Central memory CD4-positive, alpha-beta T cell (primary cell): ENCODE data around the gene TCF3.
A peak's percentile ranks its signal among the peaks of the same experiment; 100 is the strongest.

Experiments
- DNase-seq: peaks from one replicate; pipeline ENCODE4 v3.0.0; 2022

Gene TCF3

DNA sequence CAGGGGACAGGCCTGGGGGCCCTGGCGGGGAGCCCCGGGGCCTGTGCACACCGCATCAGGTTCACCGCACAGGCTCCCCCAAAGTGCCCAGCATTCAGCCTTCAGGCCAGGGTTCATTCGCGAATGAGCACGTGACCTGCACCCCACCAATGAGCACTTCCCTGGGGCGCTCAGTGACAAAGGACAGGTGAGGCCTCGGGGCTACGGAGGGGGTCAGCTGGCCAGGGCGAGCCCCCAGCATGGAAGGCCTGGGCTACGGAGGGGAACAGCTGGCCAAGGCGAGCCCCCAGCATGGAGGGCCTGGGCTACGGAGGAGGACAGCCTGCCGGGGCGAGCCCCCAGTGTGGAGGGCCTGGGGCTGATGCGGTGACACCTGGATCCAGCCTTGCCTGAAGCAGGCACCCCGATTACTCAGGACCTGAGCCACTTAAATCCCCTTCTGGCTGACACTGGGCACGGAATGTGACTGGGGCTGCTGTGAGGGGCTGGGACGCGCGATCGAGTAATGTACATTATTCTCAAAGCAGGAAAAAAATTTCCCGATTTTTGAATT, 23.1 kb downstream of the TCF3 start:
- no peak for DNase-seq

DNA sequence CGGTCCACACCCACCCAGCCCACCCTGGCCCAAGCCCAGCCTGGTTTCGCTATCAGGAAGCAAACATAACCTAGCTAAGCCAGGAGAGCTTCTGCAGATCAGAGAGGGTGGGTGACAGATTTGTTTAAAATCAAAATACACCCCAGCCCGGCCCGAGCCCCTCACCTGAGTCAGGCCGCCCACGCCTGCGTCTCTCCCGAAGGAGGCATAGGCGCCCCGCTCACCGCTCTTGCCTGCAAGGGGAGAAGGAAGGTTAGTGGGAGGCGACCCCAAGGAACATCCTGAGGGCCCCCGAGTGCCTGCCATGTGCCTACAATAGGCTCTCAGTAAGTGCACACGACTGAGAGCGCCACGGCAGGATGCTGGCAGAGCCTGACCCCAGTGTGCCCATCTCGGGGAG, 25.2 kb downstream of the TCF3 start:
- DNase-seq, result no peak

DNA sequence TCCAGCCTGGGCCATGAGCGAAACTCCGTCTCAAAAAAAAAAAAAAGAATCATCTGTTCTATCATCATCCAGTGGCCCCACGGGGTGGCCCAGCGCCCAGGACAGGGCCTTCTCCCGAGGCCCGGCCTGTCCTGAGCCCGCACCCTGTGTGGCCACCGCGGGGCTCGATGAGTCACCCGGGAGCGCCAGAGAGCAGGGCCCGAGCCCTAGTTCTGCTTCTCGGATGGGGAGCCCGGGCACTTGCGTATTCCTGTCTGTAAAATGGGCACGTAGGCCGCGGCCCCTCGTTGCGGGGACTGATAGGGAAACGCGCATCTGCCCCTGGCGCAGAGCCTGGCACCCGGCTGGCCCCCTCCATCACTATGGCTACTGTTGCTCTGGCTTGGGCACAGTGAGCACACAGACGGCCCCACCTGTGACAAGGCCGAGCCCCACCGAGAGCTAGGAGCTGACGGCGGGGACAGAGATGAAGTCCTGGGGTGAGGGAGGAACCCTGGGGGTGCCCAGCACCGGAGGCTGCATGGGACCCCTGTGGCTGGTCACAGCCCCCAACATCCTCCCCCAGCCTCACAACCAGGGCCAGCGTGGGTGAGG, 25.9 kb downstream of the TCF3 start:
- DNase-seq, result no peak

DNA sequence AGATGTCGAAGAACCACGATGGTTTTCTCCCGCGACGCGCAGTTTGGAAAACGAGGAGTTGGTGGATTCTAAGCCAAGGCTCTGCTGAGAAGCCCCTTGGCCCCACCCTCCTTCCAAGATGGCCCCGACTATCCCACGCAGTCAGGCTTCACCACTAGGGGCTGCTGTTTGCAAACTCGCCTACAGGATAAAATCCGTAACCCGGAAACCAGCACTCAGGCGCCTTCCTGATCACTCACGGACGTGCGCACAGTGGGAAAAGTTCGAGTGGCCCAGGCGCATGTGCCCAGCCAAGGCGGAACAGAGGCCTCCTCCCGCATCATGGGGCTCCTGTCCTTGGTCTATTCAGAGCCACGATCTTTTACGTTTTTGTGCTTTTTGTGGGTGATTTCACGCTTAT, 28.0 kb downstream of the TCF3 start:
- peak; percentile 25 for DNase-seq

DNA sequence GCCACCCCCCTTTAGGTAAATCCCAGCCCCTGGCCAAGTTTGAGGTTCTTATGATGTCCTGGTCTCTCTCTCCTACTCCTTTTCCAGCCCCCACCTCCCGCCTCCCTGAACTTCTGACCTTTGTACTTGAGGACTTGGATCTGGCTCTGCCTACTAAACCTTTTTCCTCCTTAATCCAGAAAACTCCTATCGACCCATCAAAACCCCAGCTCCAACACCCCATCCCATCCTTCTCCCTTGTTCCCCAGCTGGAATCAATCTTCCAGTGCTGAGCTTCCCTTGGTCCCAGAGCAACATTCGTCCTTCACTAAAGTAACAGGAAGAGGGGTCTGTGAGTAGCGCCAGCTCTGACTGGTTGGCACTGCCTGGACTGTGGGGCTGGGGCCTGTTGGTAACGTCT, 29.9 kb downstream of the TCF3 start:
- DNase-seq, result no peak

DNA sequence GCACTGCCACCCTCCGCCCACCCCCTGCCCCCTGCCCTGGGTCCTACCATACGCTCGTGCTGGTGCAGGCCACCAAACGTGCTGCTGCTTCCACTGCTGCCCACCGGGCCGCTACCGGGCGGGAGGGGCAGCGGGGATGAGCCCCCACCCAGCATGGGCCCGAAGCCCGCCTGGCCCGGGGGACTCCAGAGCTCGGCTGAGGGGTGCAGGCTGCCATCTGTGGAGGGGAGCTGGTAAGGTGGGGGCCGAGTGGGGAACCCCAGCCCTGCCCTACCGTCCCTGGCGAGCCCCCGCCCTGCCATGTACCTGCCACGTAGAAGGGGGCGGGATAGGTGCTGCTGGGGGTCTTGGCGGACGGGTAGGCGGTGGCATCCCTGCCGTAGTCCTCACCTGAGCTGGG, 30.4 kb downstream of the TCF3 start:
- no peak for DNase-seq

DNA sequence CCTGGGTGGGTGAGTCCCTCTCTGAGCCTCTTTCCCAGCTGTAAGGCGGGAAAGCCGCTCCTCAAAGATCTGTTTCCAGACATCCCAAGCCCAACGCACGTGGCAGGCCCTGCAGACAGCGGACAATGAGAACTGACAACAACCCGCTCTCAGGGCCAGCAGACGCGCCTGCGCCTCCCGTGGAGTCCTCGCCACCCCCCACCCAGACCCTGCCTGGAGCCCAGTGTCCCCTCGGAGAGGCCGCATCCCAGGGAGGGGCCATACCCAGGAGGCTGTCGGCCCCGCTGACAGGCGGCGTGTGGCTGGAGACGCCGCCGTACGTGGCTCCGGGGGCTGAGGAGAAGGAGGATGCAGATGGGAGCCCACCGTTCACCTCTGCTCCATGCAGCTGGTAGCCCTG, 30.8 kb downstream of the TCF3 start:
- DNase-seq, result no peak

DNA sequence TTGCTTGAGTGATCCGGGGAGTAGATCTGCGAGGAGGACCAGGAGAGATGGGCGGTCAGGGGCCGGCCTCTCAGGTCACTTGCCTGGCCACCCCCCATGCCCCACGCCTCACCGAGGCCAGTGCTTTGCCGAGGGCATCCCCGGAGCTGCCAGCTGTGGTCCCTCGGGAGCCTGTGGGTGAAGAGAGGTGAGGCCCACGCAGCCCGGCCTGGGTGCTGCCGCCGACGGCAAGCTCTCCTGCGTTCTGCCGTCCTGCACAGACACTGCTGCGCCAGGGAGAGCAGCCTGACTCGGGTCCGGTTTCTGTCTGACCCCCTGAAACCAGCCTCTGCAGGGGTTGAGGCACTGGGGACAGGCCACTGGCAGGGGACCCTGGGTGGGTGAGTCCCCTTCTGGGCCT, 31.4 kb downstream of the TCF3 start:
- DNase-seq, result no peak

DNA sequence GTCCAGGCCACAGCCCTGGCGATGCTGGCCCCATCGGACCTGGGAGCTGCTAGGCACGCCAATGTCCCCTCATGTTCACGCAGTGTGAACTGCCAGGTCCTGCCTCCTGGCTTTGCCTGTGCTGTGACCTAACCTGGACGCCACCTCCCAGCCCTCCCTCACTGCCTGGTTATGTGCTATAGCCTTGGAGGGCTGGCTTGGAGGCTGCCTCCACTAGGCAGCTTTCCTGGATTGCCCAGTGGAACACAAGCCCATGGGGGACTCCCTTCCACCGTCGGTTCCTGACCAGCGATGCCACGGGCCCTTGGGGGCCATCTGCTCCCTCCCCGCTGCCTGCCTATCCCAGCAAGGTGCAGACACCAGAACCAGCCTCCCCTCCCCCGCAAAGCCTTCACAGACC, 31.9 kb downstream of the TCF3 start:
- DNase-seq, result no peak

DNA sequence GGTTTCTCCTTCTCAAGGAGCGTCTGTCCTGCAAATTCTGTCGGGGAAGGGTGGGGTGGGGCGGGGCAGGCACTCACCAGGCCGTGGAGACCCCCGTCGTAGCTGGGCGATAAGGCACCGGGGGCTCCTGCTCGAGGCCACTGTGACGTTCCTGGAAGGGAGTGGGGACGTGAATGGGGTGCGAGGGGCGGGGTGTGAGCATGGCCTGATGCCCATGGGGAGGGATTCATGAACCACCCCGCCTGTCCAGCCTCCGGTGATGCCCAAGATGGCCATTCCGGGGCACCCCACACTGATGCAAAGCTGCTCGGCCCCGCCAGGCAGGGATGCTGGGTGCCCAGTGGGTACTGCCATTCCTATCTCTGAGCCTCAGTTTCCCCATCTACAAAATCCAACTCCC, 32.7 kb downstream of the TCF3 start:
- no peak for DNase-seq

DNA sequence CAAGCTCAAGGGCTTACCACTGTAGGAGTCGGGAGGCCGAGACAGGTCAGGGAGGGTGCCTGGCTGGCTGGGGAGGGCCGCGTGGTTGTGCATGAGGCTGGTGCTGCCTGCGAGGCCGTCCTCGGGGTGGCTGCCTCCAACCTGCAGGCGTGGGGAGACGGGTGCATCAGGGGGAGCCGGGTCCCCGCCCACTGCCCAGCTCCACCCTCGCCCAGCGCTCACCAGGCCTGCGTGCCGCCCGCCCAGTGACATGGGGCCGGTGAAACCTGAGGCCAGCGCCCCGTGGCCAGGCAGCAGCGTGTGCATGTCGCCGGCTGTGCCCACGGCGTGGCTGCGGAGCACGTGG, 33.3 kb downstream of the TCF3 start:
- no peak for DNase-seq

DNA sequence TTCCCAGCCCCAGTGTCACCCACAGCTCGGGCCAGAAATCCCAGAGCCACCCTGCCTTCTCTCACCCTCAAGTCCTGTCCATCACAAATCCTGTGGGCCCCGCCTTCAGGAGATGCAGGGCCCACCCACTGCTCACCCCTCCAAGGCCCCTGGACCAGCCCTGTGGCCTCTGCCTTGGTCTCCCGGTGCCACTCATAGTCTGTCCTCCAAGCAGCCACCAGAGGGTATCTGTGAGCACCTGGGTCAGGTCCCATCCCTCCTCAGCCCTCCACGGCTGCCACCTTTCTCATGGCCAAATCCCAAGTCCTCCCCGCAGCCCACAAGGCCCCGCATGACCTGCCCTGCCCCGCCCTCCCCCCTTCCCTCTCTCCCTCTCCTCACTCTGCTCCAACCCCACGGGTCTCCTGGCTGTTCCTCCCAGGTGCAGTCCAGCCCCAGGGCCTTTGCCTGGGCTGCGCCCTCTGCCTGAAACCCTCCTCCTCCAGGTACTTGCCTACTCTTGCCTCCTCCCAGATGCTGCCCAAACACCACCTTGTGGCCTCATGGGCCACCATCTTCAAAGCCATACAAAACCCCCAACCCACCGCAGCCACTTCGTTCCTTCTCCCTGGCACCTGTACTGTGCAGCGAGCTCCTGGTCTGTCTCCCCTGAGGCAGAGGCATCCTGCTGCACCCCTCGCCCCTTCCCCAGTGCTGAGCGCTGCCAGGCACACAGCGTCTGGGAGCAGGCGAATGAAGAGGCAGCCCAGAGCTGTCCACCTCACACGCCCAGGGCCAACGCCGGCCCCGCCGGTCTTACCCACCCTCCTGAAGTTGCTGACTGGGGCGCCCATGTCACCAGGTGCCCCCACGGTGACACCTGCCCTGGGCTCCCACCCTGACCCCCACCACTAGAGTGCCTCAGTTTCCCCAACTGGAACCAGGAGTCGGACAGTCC, 34.0 kb downstream of the TCF3 start:
- no peak for DNase-seq

DNA sequence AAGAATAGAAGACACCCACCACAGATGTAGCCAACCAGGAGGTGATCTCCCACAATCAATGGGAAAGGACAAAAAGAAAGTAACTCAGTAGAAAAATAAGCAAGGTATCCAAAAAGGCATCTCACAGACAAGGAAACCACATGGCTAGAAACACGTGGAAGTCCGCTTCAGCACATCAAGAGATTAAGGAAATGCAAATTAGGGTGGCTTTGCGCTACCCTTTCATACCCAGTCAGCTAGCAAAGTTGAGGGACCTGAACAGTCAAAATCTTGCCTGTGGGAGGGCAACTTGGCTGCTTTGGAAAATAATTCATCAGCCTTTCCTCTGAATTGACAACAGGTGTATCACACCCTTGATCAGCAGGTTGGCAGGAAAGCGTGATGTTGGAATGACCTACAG, 35.5 kb downstream of the TCF3 start:
- no peak for DNase-seq

DNA sequence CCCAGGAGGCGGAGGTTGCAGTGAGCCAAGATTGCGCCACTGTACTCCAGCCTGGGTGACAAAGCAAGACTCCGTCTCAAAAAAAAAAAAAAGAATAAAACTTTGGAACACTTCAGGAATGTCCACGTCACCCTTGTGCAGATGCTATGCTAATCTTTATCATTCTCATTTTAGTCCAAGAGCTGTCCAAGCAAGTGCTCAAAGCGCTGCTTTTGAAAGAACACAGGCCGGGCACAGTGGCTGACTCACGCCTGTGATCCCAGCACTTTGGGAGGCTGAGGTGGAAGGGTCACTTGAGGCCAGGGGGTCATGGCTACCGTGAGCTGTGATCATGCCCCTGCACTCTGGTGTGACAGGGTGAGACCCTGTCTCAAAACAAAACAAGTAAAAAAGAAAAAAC, 36.0 kb downstream of the TCF3 start:
- DNase-seq, result no peak

DNA sequence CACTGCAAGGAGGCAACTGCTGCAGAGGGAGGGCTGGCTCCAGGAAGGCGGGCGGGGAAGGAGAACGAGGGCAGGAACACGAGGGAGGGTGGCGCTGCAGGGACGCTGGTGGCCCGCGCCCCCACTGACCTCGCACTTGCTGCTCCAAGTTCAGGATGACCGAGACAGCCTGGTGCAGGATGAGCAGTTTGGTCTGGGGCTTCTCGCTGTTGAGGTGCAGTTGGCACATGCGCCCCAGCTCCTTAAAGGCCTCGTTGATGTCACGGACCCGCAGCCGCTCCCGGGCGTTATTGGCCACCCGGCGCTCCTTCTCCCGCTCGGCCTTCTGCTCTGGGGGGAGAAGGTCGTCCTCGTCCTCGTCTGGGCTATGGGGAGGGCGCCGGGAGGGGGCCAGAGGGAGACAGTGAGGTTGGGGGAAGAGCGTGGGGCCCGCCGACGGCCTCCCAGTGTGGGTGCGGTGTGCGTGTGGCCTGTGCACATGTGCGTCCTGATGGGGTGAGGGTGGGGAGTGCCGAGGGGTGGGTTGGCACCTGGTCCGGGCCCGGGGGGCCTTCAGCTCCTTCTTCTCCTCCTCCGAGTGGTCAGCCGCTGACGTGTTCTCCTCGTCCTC, 37.2 kb downstream of the TCF3 start:
- DNase-seq, result no peak

DNA sequence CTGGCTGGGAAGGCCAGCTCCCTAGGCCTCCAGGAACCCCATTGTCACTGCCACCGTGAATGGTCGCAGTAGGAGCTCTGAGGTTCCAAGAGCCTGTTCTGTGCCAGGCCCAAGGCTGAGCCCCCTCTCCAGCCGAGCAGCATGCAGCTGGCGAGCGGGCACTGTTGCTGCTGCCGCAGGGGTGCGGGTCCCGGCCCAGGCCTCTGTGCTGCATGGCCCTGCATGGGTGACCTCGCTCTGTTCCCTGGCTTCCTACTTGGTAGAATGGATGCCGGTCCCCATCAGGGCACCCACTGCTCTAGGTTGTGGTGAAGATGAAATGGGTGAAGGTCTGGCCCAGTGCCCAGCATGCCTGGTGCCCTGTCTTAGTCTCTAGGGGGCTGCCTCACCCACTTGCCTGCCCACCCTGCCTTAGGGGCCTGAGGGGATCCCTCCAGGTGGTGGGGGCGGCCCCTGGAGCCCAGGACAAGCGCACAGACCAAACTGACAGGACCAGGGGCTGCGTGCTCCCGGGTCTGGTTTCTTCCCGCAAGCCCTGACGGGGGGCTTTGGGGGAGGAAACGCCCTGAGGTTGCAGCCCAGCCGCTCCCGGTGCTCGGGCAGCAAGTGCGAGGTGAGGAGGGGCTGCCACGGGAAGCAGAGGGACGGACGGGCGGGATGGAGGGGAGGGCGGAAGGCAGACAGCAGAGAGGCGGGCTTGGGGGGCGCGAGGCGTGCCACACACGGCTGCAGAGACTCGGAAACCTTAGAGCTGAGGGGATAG, 38.4 kb downstream of the TCF3 start:
- DNase-seq, result no peak

DNA sequence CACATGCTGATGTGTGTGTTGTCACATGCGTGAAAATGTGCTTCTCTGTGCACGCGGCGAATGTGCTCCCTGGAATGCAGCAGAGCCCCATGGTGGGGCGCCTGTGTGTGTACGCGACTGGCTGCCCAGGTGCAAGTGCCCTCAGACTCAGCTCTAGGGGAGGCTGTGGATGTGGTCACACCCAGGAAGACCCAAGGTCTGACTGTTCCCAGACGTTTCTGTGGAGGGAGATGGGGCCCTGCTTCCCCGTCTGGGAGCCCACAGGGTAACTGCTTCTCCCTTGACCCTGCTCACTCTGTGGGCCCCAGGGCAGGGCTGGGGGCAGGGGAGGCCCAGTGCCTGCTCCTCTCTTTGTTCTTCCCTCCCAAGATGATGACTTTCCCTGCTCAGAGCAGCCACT, 39.3 kb downstream of the TCF3 start:
- DNase-seq, result no peak

DNA sequence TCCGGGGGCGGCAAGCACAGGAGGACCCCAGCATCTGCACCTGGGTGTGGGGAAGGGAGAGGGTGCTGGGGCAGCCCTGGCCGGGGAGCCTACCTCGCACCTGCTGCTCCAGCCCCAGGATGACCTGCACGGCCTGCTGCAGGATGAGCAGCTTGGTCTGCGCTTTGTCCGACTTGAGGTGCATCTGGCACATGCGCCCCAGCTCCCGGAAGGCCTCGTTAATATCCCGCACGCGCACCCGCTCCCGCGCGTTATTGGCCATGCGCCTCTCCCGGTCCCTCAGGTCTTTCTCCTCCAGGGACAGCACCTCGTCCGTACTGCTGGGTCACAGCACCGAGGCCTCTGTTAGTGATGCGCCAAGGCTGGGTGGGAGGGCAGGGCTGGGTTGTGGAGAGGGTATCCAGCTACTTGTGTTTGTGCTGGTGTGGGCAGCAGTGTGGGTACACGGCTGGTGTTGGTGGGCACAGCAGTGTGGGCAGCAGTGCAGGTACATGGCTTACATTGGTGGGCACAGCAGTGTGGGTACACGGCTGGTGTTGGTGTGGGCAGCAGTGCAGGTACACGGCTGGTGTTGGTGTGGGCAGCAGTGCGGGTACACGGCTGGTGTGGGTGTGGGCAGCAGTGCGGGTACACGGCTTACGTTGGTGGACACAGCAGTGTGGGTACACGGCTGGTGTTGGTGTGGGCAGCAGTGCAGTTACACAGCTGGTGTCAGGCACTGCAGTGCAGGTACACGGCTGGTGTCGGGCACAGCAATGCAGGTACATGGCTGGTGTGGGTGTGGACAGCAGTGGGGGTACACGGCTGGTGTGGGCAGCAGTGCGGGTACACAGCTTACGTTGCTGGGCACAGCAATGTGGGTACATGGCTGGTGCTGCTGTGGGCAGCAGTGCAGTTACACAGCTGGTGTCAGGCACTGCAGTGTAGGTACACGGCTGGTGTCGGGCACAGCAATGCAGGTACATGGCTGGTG, 40.0 kb downstream of the TCF3 start:
- no peak for DNase-seq

DNA sequence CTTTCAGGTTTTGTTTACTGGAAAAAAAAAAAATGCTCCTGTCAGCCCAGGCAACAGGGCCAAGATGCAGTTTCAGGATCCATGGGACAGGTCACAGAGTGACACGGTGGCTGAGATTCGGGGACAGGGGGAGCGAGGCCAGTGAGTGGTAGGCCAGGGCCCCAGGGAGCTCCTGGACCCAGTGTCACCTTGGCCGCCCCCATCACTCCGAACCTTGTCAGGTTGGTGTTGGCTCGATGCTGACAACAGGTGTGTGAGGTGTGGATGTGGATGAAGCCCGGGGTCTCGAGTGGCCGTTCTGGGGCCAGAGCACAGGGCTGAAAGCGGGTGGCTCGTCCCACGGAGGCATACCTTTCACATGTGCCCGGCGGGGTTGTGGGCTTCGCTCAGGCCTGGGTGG, 41.1 kb downstream of the TCF3 start:
- no peak for DNase-seq

DNA sequence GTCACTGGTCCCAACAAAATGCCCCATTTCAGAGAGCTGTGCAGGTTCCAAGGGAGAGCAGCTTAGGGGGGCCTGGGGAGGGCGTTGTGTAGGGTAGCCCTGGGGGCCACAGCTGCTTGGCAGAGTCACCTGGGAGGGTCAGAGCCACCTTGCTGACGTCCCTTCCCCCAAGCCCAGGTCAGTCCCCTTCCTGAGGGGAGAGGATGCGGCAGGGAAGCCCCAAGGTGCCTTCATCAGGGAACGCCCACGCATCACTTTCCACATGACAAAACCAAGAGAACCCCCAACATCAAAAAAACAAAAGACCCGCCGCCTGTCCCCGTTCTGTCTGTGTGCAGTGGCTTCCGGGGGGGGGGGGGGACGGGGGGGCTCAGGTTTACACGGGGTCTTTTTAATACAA, 41.8 kb downstream of the TCF3 start:
- no peak for DNase-seq

DNA sequence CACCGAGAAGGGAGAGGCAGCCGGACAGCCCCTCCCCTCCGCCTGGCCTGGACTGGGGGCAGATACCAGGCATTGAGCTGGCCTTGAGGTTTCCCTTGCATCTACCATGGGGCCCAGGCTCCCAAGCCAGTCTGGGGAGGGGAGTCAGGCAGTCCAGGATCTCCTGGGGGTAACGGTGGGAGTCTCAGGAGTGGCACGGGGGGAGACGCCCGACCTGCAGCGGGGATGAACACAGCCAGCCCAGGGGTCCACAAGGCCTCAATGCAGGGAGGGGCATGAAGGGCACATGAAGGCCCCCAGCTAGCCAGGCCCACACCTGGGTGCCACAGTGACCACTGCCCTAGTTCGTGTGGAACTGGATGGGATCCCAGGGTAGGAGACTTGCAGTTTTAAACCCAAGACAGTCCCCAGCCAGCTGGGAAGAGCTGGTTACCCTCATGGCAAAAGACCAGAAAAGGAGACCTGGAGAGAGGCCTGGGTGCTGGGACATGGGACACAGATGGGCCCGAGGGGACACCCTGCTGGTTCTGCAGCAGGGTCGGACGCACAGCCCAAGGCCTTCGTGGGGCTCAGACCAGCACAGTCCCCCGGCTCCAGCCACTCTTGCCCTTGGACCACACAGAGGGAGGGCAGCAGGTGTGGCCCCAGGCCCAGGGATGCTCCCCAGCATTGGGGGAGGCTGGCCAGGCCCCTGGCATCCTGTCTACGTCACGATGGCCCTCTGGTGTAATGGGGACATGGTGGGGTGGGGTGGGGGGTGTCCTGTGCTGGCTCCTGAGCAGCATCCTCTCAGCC, 42.5 kb downstream of the TCF3 start:
- no peak for DNase-seq
